Activated naive CD8-positive, alpha-beta T cell treated with anti-CD3 and anti-CD28 coated beads, Interleukin-2, amount 50 U/mL, for 24 hours (primary cell): ENCODE measurements around the gene UBQLN3.
A peak's percentile ranks its signal among the peaks of the same experiment; 100 is the strongest.

Experiments used
- ATAC-seq: fragments of 150-1000 bp; cut with Tn5 transposase; one replicate; pipeline ENCODE4 v1.10.0; 2021
- DNase-seq: peaks from one replicate; pipeline ENCODE4 v3.0.0; 2021
- H3K27ac Mint-ChIP-seq: one replicate; pipeline ENCODE4 v1.8.0; 2021; ENCODE audit warnings: mild to moderate bottlenecking, mixed read lengths
- H3K27me3 Mint-ChIP-seq: one replicate; pipeline ENCODE4 v1.8.0; 2021; ENCODE audit warnings: mixed read lengths
- H3K36me3 Mint-ChIP-seq: one replicate; pipeline ENCODE4 v1.8.0; 2021; ENCODE audit warnings: low read depth, mixed read lengths
- H3K4me1 Mint-ChIP-seq: one replicate; pipeline ENCODE4 v1.8.0; 2021; ENCODE audit warnings: mixed read lengths
- H3K4me3 Mint-ChIP-seq: one replicate; pipeline ENCODE4 v1.8.0; 2021; ENCODE audit warnings: mild to moderate bottlenecking, moderate library complexity, mixed read lengths
- H3K9me3 Mint-ChIP-seq: one replicate; pipeline ENCODE4 v1.8.0; 2021; ENCODE audit warnings: mixed read lengths

UBQLN3 gene

DNA sequence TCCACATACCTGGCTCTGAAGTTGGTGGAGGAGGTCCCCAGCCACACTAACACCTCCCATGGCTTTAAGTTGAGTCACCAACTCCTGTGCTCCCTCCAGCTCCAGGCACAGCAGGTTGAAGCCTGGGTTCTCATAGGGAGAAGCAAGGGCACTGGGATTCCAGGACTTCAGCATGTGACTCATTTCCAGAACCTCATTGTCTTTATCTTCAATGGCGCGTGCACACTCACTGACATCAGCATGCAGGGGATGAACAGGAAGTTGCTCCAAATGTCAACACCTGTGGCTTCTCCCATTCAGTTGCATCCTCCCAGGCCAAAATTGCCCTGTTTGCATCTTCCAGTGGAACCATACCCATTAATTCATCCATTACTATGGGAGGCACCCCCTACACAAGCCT, 12.6 kb upstream of the UBQLN3 start:
- Mint-ChIP-seq H3K36me3 (no peaks in the 10 kb centered on the region), H3K27ac (no peak overlapping the region), H3K4me3 (no peak overlapping the region), H3K27me3 (no peaks in the 10 kb centered on the region), H3K4me1 (no peaks in the 10 kb centered on the region), H3K9me3 (no peaks in the 10 kb centered on the region)
- no peak for DNase-seq
- ATAC-seq = no peak

DNA sequence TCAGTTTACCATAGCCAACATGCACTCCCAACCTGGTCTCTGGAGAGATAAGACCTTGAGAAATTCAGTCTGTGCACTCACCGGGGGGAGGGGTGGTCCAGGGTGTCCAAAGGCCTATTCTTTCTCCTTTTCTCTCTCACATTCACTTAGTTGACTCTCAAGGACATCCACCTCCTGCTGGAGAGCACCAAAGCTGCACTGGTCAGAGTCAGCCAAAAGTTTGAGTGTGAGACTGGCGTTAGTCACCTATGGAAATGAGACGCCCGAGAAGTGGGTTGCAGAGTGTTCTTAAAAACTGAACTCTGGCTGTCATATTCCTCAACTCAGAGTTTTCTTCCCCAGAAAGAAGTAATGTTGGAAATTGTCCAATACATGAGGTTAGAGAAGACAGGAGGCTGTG, 11.8 kb upstream of the UBQLN3 start:
- Mint-ChIP-seq H3K4me1 (no peaks in the 10 kb centered on the region), H3K9me3 (no peaks in the 10 kb centered on the region), H3K27me3 (no peaks in the 10 kb centered on the region), H3K4me3 (no peak overlapping the region), H3K36me3 (no peaks in the 10 kb centered on the region), H3K27ac (no peak overlapping the region)
- DNase-seq (no peak), ATAC-seq (no peak)

DNA sequence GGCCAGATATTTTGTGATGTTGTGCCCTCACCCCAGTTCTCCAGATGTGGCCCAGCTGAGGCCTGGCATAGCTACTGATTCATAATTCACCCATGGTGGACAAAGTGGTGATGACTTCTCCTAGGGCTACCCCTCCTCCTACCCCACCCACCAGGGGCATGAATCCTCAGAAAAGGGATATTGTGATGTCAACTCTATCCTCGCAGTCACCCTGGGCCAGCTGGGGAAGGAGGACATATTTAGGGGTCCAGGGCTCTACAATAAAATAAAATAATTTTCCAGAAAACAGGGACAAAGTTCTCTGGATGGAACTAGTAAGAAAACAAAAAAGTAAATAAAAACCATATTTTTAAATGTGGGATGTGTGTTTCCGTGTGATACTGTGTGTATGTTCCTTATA, 6.8 kb upstream of the UBQLN3 start, which contains the start of gene UBQLNL:
Gene UBQLNL (minus strand): TSS at position 101 of the 400 bp plus-strand sequence. CDS start 258 bp downstream, outside the sequence.
- Mint-ChIP-seq H3K4me3 (no peak within 1 kb of the TSS), H3K36me3 (no peaks in the 10 kb centered on the region), H3K27me3 (no peaks in the 10 kb centered on the region), H3K9me3 (no peaks in the 10 kb centered on the region), H3K4me1 (no peaks in the 10 kb centered on the region), H3K27ac (no peak within 1 kb of the TSS)
- ATAC-seq (no peak), DNase-seq (no peak)

DNA sequence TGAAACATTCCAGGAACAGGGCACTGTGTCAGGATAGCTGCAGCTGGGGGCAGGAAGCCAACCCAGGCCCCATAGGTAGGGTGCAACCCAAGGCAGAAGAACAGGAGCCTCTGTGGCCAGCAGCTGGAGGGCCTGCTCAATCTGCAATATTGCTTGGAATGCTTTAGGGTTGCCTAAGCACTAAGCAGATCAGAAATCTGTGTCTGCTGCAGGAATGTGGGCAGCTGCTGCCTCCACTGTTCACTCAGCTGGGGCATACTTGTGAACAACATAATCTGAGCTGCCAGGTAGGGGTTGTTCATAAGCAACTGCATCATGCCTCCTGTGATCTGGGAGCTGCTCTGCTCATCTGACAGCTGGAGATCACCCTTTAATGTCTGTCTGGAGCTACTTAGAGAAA, 5.1 kb upstream of the UBQLN3 start:
- Mint-ChIP-seq H3K4me3 (no peak overlapping the region), H3K27me3 (no peaks in the 10 kb centered on the region), H3K36me3 (no peaks in the 10 kb centered on the region), H3K27ac (no peak overlapping the region), H3K9me3 (no peaks in the 10 kb centered on the region), H3K4me1 (no peaks in the 10 kb centered on the region)
- DNase-seq = no peak
- ATAC-seq = no peak

- no peak for DNase-seq
- Mint-ChIP-seq H3K4me1 (no peaks in the 10 kb centered on the region), H3K27ac (no peak overlapping the region), H3K27me3 (peaks cover 2% of the 10 kb centered on the region), H3K36me3 (no peaks in the 10 kb centered on the region), H3K4me3 (no peak overlapping the region), H3K9me3 (no peaks in the 10 kb centered on the region)
- ATAC-seq = peak; percentile 29
These were observed 1.2 kb downstream of the UBQLN3 start for GRCh38 chr11:5508605-5509004.

DNA sequence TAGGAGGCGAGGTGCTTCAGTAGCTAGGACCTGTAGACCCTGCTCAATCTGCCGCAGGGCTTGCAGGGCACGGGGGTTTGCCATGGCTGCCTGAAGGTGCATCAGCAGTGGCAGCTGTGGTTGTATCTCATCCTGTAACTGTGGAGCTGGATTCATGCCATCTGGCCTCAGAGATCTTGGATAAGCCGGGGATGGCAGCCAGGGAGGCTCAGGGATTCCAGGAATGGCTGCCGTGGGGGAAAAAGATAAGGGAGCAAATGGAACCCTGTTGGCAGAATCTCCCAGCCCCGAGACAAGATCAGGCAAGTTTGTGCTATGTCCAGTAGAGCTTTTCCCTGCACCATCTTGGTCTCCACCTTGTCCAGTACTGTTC, 1.8 kb downstream of the UBQLN3 start:
- Mint-ChIP-seq H3K4me1 (no peaks in the 10 kb centered on the region), H3K4me3 (no peak overlapping the region), H3K27ac (no peak overlapping the region), H3K36me3 (no peaks in the 10 kb centered on the region), H3K27me3 (peaks cover 2% of the 10 kb centered on the region), H3K9me3 (no peaks in the 10 kb centered on the region)
- DNase-seq = no peak
- ATAC-seq = no peak

DNA sequence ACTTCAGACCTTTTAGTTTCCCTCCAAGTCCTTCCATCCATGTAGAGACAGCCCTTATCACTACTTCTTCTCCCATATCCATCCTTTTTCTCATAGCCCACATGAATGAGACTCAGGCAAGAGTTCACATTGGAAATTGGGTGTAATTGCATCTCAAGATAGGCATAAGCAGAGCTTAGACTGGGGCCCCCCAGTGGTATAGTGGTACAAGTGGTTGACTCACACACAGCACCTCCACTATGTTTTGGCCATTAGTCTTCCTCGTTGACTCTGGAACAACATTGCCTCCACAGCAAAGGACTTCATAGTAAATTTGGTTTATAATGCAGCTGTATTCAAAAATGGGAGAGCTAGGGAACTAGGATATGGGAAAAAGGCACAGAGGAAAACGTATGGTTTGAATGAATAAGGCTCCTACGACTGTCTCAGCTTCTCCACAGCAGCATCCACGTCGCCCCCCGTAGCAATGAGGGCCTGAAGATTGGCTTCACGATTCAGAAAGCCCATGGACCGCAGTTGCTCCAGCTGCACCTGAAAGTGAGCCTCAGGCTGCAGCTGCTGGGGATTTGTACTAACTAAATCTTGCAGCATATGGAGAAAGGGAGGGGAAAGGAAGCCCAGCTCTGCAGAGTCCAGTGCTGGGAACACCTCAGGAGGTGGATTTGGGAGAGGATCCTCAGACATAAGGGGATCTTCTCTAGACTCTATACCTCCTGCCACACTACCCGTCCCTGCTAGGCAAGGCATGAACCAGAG, 2.4 kb downstream of the UBQLN3 start:
- ATAC-seq (no peak), DNase-seq (no peak)
- Mint-ChIP-seq H3K4me3 (no peak overlapping the region), H3K27me3 (peaks cover 2% of the 10 kb centered on the region), H3K27ac (no peak overlapping the region), H3K36me3 (no peaks in the 10 kb centered on the region), H3K4me1 (no peaks in the 10 kb centered on the region), H3K9me3 (no peaks in the 10 kb centered on the region)

- DNase-seq (no peak), ATAC-seq (no peak)
- H3K9me3 Mint-ChIP-seq = no peaks in the 10 kb centered on the region
- no peaks in the 10 kb centered on the region for H3K36me3 Mint-ChIP-seq
- H3K4me3 Mint-ChIP-seq = no peak overlapping the region
- no peak overlapping the region for H3K27ac Mint-ChIP-seq
- peaks cover 4% of the 10 kb centered on the region for H3K27me3 Mint-ChIP-seq
- H3K4me1 Mint-ChIP-seq = no peaks in the 10 kb centered on the region
These were observed 4.3 kb downstream of the UBQLN3 start for GRCh38 chr11:5505363-5506048.

DNA sequence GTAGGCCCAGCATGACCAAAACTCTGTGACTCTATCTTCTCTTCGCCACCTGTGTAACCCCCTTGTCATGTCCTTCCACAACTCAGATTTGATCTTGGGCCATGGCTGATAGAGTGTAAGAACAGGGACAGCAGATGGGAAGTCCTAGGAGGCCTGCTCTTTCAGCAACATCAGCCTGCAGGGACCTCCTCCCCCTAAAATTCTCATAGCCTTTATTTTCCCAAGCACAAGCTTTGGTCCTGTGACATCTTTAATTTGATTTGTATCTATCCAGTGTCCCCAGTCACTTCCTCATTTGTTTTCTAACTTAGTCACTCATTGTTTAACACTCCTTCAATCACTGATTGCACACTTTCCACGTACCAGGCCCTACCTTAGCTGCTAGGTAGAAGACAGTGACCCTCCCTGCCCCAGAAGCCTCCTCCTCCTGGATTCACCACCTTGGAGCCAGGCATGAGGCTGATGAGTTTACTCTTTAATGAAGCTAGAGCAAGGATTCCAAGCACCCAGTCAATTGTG, 5.3 kb downstream of the UBQLN3 start:
- DNase-seq (no peak), ATAC-seq (no peak)
- Mint-ChIP-seq H3K27me3 (peaks cover 2% of the 10 kb centered on the region), H3K4me1 (no peaks in the 10 kb centered on the region), H3K36me3 (no peaks in the 10 kb centered on the region), H3K27ac (no peak overlapping the region), H3K4me3 (no peak overlapping the region), H3K9me3 (no peaks in the 10 kb centered on the region)

- Mint-ChIP-seq H3K4me3 (no peak overlapping the region), H3K4me1 (no peaks in the 10 kb centered on the region), H3K36me3 (no peaks in the 10 kb centered on the region), H3K9me3 (no peaks in the 10 kb centered on the region), H3K27me3 (peaks cover 2% of the 10 kb centered on the region), H3K27ac (no peak overlapping the region)
- ATAC-seq (no peak), DNase-seq (no peak)
These were observed 9.4 kb downstream of the UBQLN3 start for GRCh38 chr11:5500393-5500801.

GRCh38 chr11:5499671-5500070, 10.1 kb downstream of the UBQLN3 start:
- H3K36me3 Mint-ChIP-seq = no peaks in the 10 kb centered on the region
- ATAC-seq = no peak
- H3K4me3 Mint-ChIP-seq = no peak overlapping the region
- no peak overlapping the region for H3K27ac Mint-ChIP-seq
- H3K9me3 Mint-ChIP-seq = no peaks in the 10 kb centered on the region
- H3K27me3 Mint-ChIP-seq = peaks cover 2% of the 10 kb centered on the region
- DNase-seq = no peak
- no peaks in the 10 kb centered on the region for H3K4me1 Mint-ChIP-seq

DNA sequence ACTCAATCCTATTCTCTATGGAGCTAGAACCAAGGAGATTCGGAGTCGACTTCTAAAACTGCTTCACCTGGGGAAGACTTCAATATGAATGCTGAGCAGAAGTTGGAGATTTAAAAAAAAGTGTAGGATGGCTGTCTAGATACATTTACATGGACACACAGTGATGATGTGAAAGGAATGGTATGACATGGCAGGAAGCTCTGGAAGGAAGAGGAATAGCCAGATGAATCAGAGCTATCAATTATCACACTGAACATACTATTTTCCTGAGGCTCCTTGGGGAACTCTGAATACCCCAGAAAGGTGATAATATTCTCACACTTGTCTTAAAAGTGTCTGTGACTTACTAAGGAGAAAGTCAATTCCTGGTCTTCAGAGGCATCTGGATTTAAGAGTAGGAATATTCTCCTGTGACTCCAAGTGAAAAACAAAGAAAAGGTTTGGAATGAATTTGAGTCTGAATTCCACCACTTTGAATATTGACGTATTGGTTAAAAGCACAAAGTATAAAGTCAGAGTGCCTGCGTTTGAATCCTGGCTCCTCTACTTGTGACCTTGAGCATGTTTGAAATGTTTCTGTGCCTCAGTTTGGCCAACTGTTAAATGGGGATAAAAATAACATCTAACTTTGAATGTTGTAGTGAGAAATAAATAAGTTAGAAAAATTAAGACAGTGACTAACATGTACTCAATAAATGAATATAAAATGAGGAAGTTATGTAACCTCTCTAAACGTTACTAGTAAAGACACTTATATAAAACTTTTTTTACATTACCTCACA, 20.0 kb downstream of the UBQLN3 start:
- H3K9me3 Mint-ChIP-seq = no peaks in the 10 kb centered on the region
- no peaks in the 10 kb centered on the region for H3K36me3 Mint-ChIP-seq
- no peak overlapping the region for H3K27ac Mint-ChIP-seq
- no peak overlapping the region for H3K4me3 Mint-ChIP-seq
- no peak for ATAC-seq
- peaks cover 5% of the 10 kb centered on the region for H3K4me1 Mint-ChIP-seq
- no peak for DNase-seq
- peaks cover 16% of the 10 kb centered on the region for H3K27me3 Mint-ChIP-seq

GRCh38 chr11:5488798-5489399, 20.9 kb downstream of the UBQLN3 start:
- H3K36me3 Mint-ChIP-seq = no peaks in the 10 kb centered on the region
- H3K27me3 Mint-ChIP-seq = peaks cover 15% of the 10 kb centered on the region
- DNase-seq (no peak), ATAC-seq (no peak)
- no peak overlapping the region for H3K27ac Mint-ChIP-seq
- H3K4me1 Mint-ChIP-seq = peaks cover 5% of the 10 kb centered on the region
- no peaks in the 10 kb centered on the region for H3K9me3 Mint-ChIP-seq
- H3K4me3 Mint-ChIP-seq = no peak overlapping the region

- DNase-seq = no peak
- Mint-ChIP-seq H3K36me3 (no peaks in the 10 kb centered on the region), H3K4me3 (no peak within 1 kb of the TSS), H3K27me3 (peaks cover 19% of the 10 kb centered on the region), H3K27ac (no peak within 1 kb of the TSS), H3K4me1 (peaks cover 5% of the 10 kb centered on the region), H3K9me3 (no peaks in the 10 kb centered on the region)
- no peak for ATAC-seq
These were observed 21.4 kb downstream of the UBQLN3 start, which contains the start of gene OR52D1 for GRCh38 chr11:5488385-5488784. Gene OR52D1, plus strand, starts transcription at chr11:5488685. Its CDS starts 22 bp downstream, at chr11:5488707.
